HG02970 (cell line): ENCODE measurements around the gene ANKIB1.
"Not testable (repeated sequence)": the region's sequence is repeated elsewhere in the genome, so short reads cannot be mapped to it uniquely, and the experiment has no call there.

Experiments used
- ATAC-seq: cut with Tn5 transposase; IDR thresholded peaks from one replicate; pipeline ENCODE4 v1.9.1; 2021; ENCODE audit warnings: mild to moderate bottlenecking, moderate library complexity, moderate number of reproducible peaks; ENCODE audit not compliant: unreplicated experiment, low FRiP score

Gene ANKIB1

GRCh38 chr7:92391071-92391470 lies 145.3 kb downstream of the ANKIB1 start:
- no peak for ATAC-seq

GRCh38 chr7:92397542-92397941 lies 151.8 kb downstream of the ANKIB1 start:
- no peak for ATAC-seq

DNA sequence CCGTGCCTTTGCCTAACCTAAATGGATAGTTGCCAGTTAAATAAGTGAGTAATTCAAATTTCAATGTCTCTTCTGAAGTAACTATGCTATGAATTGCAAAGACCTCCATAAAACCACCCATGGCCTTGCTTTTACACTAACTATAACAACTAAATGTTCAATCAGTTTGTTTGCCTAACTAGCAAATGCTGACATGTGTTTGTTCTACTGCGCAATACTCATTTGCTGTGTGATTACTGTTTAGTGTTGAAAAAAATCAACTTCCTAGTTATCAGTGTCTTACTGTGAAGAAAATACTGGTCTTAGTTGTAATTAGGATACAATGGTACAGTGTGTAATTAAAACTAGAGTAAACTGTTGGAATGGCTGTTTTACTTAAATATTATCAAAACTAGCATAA lies 154.2 kb downstream of the ANKIB1 start:
- ATAC-seq, result no peak

DNA sequence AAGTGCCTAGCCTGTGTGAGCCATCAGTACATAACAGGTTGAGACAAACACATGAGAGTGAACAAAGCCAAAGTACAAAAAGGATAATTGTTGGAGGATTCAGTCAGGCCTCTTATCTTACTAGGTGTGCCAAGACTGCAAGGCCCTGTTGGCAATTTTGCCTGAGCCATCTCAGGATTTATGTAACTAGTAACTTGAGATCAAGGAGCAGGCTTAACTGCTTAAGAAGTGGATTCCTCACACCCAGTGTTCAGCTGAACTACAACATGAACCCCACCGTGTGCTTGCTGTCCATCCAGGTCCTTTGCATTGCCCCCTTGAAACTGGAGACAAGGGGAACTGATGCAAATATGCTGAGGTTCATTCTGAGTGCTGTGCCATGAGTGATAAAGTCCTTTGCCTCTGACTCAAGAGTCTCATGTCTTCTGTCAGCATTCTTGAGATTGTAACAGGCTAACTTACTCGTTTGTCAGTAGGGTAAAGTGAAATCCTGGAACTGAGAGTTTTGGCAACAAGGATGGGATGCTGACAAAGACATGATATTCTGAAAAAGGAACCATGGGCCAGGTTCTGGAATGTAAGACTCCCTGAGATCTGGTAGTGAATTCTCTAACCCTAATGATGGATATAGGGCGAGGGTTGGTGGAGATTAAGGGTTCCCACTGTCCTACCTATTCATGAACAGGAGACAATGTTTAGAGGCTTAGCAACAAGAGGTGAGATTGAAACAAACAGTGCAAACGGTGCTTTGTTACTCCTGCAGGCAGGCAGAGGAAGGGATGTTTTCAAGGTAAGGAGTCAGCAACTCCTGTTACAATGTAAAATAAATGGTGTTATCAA lies 157.4 kb downstream of the ANKIB1 start:
- ATAC-seq, result no peak

DNA sequence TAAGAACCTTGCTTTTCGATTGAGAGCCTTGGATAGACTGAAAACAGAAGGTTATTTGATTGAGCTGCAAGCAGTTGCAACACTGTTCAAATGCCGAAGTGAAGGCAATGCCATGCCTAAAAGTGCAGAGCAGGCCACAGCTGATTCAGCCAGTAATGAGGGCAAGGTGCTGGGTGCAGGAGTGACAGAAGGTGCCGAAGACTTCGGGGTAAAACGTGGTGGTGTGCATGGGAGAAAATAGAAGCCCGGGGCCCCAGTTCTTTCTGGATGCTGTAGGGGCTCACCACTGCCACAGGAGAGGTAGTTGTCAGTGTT lies 157.9 kb downstream of the ANKIB1 start:
- no peak for ATAC-seq

DNA sequence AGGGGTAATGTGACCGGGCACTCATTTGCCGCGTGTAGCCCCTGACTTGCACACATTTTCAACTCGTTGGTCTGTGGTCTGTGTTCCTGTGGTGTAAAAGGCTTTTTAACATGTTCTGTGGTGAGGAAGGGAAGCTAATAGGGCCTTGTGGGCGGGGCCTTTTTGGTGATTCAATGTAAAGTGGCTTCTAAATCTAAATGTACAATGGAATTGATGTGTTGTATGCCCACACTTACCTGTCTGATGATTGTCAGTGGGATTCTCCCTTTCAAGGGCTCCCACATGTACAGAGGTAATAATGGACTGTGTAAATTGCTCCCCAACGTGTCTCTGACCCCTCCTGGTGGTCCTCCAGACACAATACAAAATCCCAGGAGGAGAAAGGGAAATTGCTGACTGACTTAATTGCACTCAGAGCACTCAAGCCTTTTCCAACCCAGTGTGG lies 158.4 kb downstream of the ANKIB1 start:
- no peak for ATAC-seq

DNA sequence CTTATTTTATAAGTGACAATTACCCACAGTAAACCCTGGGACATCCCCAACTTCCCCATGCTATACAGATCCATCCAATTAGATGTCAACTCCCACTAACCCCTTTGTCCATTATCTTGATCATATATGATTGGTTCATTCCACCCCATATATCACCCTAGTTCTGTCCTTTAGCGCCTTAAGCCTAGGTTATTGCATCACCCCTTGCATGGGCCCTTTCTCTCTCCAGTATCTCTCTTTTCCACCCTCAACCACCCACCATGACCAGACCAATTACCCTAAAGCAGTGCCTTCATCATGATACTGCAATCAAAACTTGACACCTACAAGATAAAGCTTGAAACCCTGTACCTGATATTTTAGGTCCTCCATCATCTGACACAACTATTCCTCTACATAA lies 163.6 kb downstream of the ANKIB1 start:
- ATAC-seq, result no peak

GRCh38 chr7:92410162-92410561 lies 164.4 kb downstream of the ANKIB1 start:
- ATAC-seq, result not testable (repeated sequence)

DNA sequence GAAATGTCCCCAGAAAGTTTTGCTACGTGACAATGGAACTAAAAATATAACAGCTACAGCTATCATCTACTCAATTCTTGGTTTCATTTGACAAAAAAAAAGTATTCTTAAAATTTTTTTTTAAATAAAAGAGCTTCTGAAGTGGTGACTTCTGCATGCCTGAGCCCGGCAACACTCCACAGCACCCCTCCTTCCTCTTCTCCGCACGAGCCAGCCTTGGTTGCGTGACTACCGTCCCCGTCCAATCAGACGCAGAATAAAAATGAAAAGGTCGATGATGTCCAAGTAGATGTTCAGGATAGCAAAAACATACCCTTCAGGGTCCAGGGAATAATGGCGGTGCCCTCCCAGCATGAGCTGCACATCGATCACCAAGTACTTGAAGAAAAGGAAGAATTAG lies 167.0 kb downstream of the ANKIB1 start:
- no peak for ATAC-seq

GRCh38 chr7:92413550-92413949 lies 167.8 kb downstream of the ANKIB1 start:
- ATAC-seq, result no peak

DNA sequence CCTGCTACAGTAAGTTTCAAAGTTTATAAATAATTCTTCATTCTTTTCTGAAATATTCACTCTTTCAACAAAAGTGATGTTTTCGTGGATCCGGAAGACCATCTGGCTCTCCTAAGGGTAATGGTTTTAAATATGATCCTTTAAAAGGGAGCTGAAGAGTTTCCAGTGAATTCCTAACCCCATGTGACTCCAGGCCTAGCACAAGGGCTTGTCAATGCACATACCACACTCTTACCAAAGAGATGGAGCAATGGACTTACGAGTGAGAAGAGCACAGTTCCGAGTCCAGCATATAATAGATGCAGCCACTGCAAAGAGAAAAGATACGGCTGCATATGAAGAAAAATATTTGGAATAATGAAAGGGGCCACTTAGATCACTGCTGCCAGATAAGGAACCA lies 169.5 kb downstream of the ANKIB1 start:
- ATAC-seq, result no peak

GRCh38 chr7:92417913-92418312 lies 172.1 kb downstream of the ANKIB1 start:
- ATAC-seq, result no peak

DNA sequence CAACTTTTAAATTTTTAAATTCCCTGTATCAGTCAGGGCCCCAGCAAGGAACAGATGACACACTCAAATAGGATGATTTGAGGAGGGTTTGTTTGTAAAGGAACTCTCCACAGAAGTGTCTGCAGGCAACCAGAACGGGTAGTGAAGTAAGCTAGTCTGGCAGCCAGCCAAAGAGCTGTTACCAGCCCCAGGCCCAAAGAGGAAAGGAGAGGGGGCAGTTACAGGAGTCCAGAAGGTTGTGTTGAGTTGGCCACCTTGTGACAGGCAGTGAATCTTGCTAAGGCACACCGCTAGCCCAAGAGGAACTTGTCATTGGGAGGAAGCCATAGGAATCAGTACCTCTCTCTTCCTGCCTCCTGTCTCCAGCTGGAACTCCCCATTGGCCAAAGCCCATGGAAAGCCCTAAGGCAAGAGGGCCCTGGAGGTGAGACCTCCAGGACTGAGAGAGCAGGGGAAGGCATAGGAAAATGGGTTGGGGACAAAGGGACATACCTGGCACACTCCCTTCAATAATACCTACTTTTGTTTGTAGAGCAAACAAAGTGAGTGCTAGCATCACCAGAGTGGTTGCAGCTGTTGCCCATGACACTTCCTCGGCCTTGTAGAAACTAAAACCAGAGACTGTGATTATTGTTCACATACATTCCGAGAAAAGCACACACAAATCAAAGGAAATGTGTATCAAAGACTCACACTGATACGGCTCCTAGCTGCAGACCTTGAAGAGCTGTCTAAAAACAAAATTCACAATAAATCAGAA lies 176.1 kb downstream of the ANKIB1 start:
- ATAC-seq, result no peak

- no peak for ATAC-seq
Observed at GRCh38 chr7:92422926-92423325, 177.2 kb downstream of the ANKIB1 start.

GRCh38 chr7:92423710-92424131 lies 177.9 kb downstream of the ANKIB1 start:
- no peak for ATAC-seq

GRCh38 chr7:92425311-92425947 lies 179.7 kb downstream of the ANKIB1 start:
- ATAC-seq, result no peak

- no peak for ATAC-seq
Observed at GRCh38 chr7:92427193-92427592, 181.4 kb downstream of the ANKIB1 start.

DNA sequence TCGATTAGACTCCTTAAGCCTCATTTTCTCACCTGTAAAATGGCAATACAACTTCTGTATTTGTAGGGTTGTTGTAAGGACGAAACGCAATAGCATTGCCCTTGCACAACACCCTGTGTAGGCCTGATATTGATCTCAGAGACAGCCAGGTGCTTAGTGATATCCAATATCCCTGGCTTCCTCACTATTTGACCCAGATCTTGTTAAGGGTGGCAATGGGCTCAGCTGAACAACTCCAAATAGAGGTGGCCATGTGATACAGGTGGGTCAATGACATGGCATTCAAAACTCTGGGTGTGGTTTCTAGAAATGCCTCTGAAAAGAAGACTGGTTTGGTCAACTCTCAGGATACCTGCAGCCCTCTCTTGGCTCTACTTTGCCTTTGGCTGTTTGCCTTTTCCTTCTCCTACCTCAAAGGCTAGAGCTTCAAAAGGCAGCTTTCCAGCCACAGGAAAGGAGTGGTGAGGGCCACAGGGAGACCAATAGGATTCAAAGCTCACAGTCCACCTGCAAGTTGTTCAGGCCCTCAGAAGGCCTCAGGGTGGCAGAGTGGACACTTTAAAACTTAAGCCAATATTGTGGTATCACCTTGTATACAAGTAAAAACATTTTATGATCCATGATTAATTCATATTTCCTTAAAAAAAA lies 186.6 kb downstream of the ANKIB1 start:
- no peak for ATAC-seq

DNA sequence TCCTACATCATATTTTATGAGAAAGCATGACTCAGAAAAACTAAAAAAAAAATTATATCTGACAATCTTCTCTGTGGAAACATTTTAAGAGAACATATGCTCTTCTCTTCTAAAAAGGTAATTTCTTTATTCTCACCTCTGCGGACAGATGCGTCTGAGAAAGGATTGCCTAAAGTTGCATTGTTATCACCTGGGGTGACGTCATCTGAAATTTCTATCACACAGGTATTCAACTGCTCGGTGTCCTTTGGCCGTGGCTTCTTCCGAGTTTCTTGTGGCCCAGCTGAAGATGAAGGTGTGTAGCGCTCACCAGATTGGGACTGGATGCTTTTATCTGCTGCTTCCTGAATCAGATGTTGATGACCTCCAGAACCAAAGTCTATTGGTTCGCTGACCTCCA lies 187.2 kb downstream of the ANKIB1 start:
- ATAC-seq, result no peak

DNA sequence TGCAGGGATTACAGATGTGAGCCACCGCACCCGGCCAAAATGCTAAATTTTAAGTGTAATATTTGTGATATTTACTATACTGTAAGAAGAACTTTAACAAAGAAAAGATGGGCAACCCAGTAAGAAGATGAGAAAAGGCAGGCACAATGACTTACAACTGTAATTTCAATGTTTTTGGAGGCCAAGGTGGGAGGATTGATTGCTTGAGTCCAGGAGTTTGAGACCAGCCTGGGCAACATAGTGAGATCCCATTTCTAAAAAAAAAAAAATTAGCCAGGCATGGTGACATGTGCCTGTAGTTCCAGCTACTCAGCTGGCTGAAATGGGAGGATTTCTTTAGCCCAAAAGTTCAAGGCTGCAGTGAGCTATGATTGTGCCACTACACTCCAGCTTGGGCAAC lies 189.8 kb downstream of the ANKIB1 start:
- ATAC-seq, result no peak
